Stomach (tissue), 4 donors: ENCODE results near the gene GNGT2.

Experiments
- POLR2AphosphoS5 ChIP-seq, 3 donors: sonication (generic); formaldehyde crosslinking; IDR thresholded peaks; one replicate each; pipeline ENCODE4 v1.6.1; 2016; ENCODE audit warnings: antibody characterized with exemption in 3 of 3
- TF ChIP-seq, protein P1 (sequence below), 7 experiments: fragments of 450-650 bp in 4 of 7; fragments of 200-600 bp in 3 of 7; sonication (generic) in 3 of 7; IDR thresholded peaks; one replicate each; pipeline ENCODE4 v1.5.1; 2016 to 2019; ENCODE audit warnings: antibody characterized with exemption in 7 of 7, control low read depth in 2 of 7, mild to moderate bottlenecking in 1 of 7

- TF ChIP-seq, protein P1, sequence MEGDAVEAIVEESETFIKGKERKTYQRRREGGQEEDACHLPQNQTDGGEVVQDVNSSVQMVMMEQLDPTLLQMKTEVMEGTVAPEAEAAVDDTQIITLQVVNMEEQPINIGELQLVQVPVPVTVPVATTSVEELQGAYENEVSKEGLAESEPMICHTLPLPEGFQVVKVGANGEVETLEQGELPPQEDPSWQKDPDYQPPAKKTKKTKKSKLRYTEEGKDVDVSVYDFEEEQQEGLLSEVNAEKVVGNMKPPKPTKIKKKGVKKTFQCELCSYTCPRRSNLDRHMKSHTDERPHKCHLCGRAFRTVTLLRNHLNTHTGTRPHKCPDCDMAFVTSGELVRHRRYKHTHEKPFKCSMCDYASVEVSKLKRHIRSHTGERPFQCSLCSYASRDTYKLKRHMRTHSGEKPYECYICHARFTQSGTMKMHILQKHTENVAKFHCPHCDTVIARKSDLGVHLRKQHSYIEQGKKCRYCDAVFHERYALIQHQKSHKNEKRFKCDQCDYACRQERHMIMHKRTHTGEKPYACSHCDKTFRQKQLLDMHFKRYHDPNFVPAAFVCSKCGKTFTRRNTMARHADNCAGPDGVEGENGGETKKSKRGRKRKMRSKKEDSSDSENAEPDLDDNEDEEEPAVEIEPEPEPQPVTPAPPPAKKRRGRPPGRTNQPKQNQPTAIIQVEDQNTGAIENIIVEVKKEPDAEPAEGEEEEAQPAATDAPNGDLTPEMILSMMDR (IDR thresholded peaks at IDR 0.05): no peak
- TF ChIP-seq POLR2AphosphoS5 (IDR thresholded peaks at IDR 0.05): no peak
Measured at GRCh38 chr17:49162866-49163265, 47.5 kb downstream of the GNGT2 start.
